COLO668 (cell line): ENCODE data around the gene C1orf115.
"Not testable (repeated sequence)": the region's sequence is repeated elsewhere in the genome, so short reads cannot be mapped to it uniquely, and the experiment has no call there.

ENCODE experiments used
- DNase-seq: peaks from one replicate; lab custom pipeline; 2025; ENCODE audit not compliant: unreplicated experiment; lab: John Stamatoyannopoulos, UW

C1orf115 gene

GRCh38 chr1:220690140-220691052 is at the start of gene C1orf115:
Gene C1orf115, plus strand, starts transcription at chr1:220690363. Its CDS starts 40 bp downstream, at chr1:220690403.
- DNase-seq: peak; percentile 90

GRCh38 chr1:220642285-220642684 is 47.9 kb upstream of the C1orf115 start:
- DNase-seq: no peak

GRCh38 chr1:220652995-220653394 is 37.2 kb upstream of the C1orf115 start:
- no peak for DNase-seq

- DNase-seq: no peak
Measured at GRCh38 chr1:220655509-220655908, 34.7 kb upstream of the C1orf115 start.

GRCh38 chr1:220655961-220656740 is 34.0 kb upstream of the C1orf115 start:
- DNase-seq: no peak

GRCh38 chr1:220666349-220666748 is 23.8 kb upstream of the C1orf115 start:
- DNase-seq: no peak

- no peak for DNase-seq
Measured at GRCh38 chr1:220669005-220669404, 21.2 kb upstream of the C1orf115 start.

GRCh38 chr1:220670365-220670764 is 19.8 kb upstream of the C1orf115 start:
- DNase-seq: no peak

GRCh38 chr1:220673921-220674320 is 16.2 kb upstream of the C1orf115 start:
- no peak for DNase-seq

- DNase-seq: no peak
Measured at GRCh38 chr1:220677251-220677650, 12.9 kb upstream of the C1orf115 start.

GRCh38 chr1:220680085-220680687 is 10.0 kb upstream of the C1orf115 start:
- peak; percentile 24 for DNase-seq

GRCh38 chr1:220681220-220681880 is 8.8 kb upstream of the C1orf115 start:
- no peak for DNase-seq

- DNase-seq: no peak
Measured at GRCh38 chr1:220682901-220683576, 7.1 kb upstream of the C1orf115 start.

GRCh38 chr1:220683716-220684115 is 6.4 kb upstream of the C1orf115 start:
- not testable (repeated sequence) for DNase-seq

- DNase-seq: no peak
Measured at GRCh38 chr1:220684890-220685289, 5.3 kb upstream of the C1orf115 start.

GRCh38 chr1:220685879-220686278 is 4.3 kb upstream of the C1orf115 start:
- DNase-seq: no peak

- DNase-seq: no peak
Measured at GRCh38 chr1:220687809-220688208, 2.4 kb upstream of the C1orf115 start.

GRCh38 chr1:220689666-220690065 is 497 bp upstream of the C1orf115 start:
- DNase-seq: no peak

GRCh38 chr1:220691053-220691684 is 1.0 kb downstream of the C1orf115 start:
- no peak for DNase-seq
